Fibroblast of pulmonary artery (primary cell): ENCODE results near the gene WFIKKN1.

Experiments
- DNase-seq: peaks from one replicate; pipeline ENCODE4 v3.0.0-alpha.2; 2010; ENCODE audit warnings: low read depth
- H3K4me3 ChIP-seq: replicated peaks from 2 replicates; pipeline ENCODE4 v1.5.1; 2011; ENCODE audit warnings: low read depth, mild to moderate bottlenecking, control low read depth, low read length, moderate library complexity
- CTCF ChIP-seq: IDR thresholded peaks from 2 replicates; pipeline ENCODE4 v1.5.1; 2011; ENCODE audit warnings: mild to moderate bottlenecking, control low read depth, low read length, inconsistent platforms; ENCODE audit errors: missing control alignments

Gene WFIKKN1

GRCh38 chr16:628321-629061 is 2.3 kb upstream of the WFIKKN1 start:
- DNase-seq, result no peak
- H3K4me3 ChIP-seq, result no peak overlapping the region
- TF ChIP-seq CTCF, result no peak

GRCh38 chr16:629185-629832 is 1.5 kb upstream of the WFIKKN1 start:
- no peak for DNase-seq
- no peak overlapping the region for H3K4me3 ChIP-seq
- no peak for TF ChIP-seq CTCF

- H3K4me3 ChIP-seq, result no peak overlapping the region
- no peak for DNase-seq
- TF ChIP-seq CTCF, result no peak
Observed at GRCh38 chr16:629833-630248, 944 bp upstream of the WFIKKN1 start.

GRCh38 chr16:630249-630814 is 453 bp upstream of the WFIKKN1 start:
- no peak for TF ChIP-seq CTCF
- no peak overlapping the region for H3K4me3 ChIP-seq
- DNase-seq, result no peak

GRCh38 chr16:631808-632358 is 1.1 kb downstream of the WFIKKN1 start:
- DNase-seq, result no peak
- TF ChIP-seq CTCF, result no peak
- no peak overlapping the region for H3K4me3 ChIP-seq

- no peak for DNase-seq
- no peak for TF ChIP-seq CTCF
- no peak overlapping the region for H3K4me3 ChIP-seq
Observed at GRCh38 chr16:632486-633335, 1.9 kb downstream of the WFIKKN1 start.
